Panc1 (cell line): ENCODE results near the gene PRKD3. TPM values are rescaled to one million over a fixed set of nuclear protein-coding genes. Genes with fewer than 3 reads are reported as not detected.

Experiments used
- ATAC-seq: fragments of 200-7000 bp; cut with Tn5 transposase; 2 replicates; pipeline ENCODE4 v1.9.1; 2020; ENCODE audit warnings: mild to moderate bottlenecking, moderate library complexity
- BruUV-seq: library from RNA; stranded (reverse); fragments of 400-500 nt; replicated peaks from 2 replicates; lab custom pipeline; 2021; lab: Mats Ljungman, UMichigan
- CTCF ChIA-PET: fragments of 300-600 bp; sonication (Branson Sonifier 250); formaldehyde crosslinking; loops from one replicate; lab custom pipeline; 2022; ENCODE audit warnings: antibody characterized with exemption; lab: Charles Lee
- POLR2A ChIA-PET: fragments of 300-600 bp; sonication (Branson Sonifier 250); formaldehyde crosslinking; loops from one replicate; lab custom pipeline; 2022; ENCODE audit warnings: antibody characterized with exemption; lab: Charles Lee
- DNase-seq: peaks from one replicate; pipeline ENCODE4 v3.0.0-alpha.2; 2010; ENCODE audit warnings: low read depth, low spot score
- H3K27ac ChIP-seq: 2 replicates; pipeline ENCODE4 v1.5.1; 2011; ENCODE audit warnings: mild to moderate bottlenecking, low read length, inconsistent platforms
- H3K27me3 ChIP-seq: fragments of 200-500 bp; sonication (Bioruptor generic); 2 replicates; pipeline ENCODE4 v1.6.0; 2014; ENCODE audit warnings: low read length, inconsistent platforms; ENCODE audit not compliant: control insufficient read depth, insufficient read depth
- H3K36me3 ChIP-seq: fragments of 200-500 bp; sonication (Bioruptor generic); 2 replicates; pipeline ENCODE4 v1.5.1; 2014; ENCODE audit warnings: inconsistent platforms, mild to moderate bottlenecking, low read length, moderate library complexity; ENCODE audit not compliant: control insufficient read depth, insufficient read depth
- H3K4me1 ChIP-seq: 2 replicates; pipeline ENCODE4 v1.5.1; 2011; ENCODE audit warnings: inconsistent platforms, mild to moderate bottlenecking, low read length, moderate library complexity; ENCODE audit not compliant: control insufficient read depth, insufficient read depth
- H3K4me3 ChIP-seq, 2 experiments: 2 replicates each; pipeline ENCODE4 v1.5.1; 2011 to 2012; ENCODE audit warnings: low read depth in 2 of 2, low read length in 2 of 2, mild to moderate bottlenecking in 2 of 2, inconsistent platforms in 1 of 2, moderate library complexity in 1 of 2
- H3K9me3 ChIP-seq: fragments of 200-500 bp; sonication (Bioruptor generic); 2 replicates; pipeline ENCODE4 v1.5.1; 2014; ENCODE audit warnings: low read depth, mild to moderate bottlenecking, inconsistent platforms, low read length, moderate library complexity; ENCODE audit not compliant: control insufficient read depth, insufficient read depth
- POLR2AphosphoS5 ChIP-seq: IDR thresholded peaks from 2 replicates; pipeline ENCODE4 v1.6.1; 2012; ENCODE audit warnings: mild to moderate bottlenecking, low read depth, low read length, moderate library complexity
- SIN3A ChIP-seq: IDR thresholded peaks from 2 replicates; pipeline ENCODE4 v1.6.1; 2012; ENCODE audit warnings: low read depth, mild to moderate bottlenecking, low read length, moderate library complexity, borderline replicate concordance; ENCODE audit not compliant: insufficient read depth
- TCF7L2 ChIP-seq: IDR thresholded peaks from 2 replicates; pipeline ENCODE4 v1.6.1; 2011; ENCODE audit warnings: mild to moderate bottlenecking, low read depth, low read length, inconsistent platforms
- in situ Hi-C: cut with HindIII; loops from 2 replicates; pipeline ENCODE4 v1.10.0; 2016; ENCODE audit warnings: low sequenced_read_pairs, low pct_unique_long_range_greater_than_20kb
- intact Hi-C: fragments of 100-400 bp; cut with micrococcal nuclease; formaldehyde crosslinking; loops from one replicate; pipeline ENCODE4 v1.10.0; 2022; ENCODE audit not compliant: unreplicated experiment
- total RNA-seq: library from RNA; stranded (reverse); gene quantifications from one replicate; pipeline ENCODE4 v1.2.1, GENCODE V29; 2021; ENCODE audit not compliant: unreplicated experiment
- TF ChIP-seq, protein P1 (sequence below), 2 experiments: IDR thresholded peaks; 2 replicates each; pipeline ENCODE4 v1.6.1; 2011 to 2012; ENCODE audit warnings: low read depth in 2 of 2, control low read depth in 1 of 2, low read length in 1 of 2, mild to moderate bottlenecking in 1 of 2, moderate library complexity in 1 of 2; ENCODE audit not compliant: insufficient read depth in 1 of 2
- TF ChIP-seq, protein P2 (sequence below): fragments of 450-650 bp; IDR thresholded peaks from 2 replicates; pipeline ENCODE4 v1.5.1; 2017; ENCODE audit warnings: mild to moderate bottlenecking

PRKD3 gene
- total RNA-seq, 1 experiment from 2014 or later = 21.8 TPM

DNA sequence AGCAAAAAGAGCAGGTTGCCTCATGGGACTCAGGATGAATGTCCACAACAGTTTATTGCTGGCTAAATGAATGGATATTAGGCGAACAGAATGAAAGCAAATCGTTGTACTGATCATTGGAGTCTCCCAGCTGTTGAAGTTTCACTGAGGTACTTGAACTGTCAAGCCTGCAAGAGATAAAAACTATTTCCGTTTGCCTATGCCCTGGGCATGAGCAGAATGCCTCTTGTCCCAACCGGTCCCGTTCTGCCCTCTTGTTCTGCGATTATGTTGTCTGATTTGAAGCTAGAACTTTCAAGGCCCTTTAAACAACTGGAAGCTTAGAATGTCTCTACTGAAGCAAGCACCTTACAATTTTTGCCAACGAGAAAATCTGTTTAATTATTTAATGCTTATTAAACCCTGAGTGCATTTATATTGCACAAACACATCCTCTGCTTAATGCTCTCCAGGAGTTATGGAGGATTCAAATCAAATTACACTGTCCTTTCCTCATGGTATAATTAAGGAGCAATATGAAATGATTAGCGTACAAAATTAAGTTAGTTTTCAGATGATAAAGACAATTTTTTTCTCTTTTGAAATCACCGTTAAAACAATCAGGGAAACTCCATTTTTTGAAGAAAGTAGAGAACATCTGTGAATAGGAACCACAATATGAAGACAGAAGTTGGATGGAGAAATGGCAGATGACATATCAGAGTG lies 37.5 kb upstream of the PRKD3 start:
- ChIA-PET POLR2A (no interaction called here), CTCF (interaction anchor here (0.6 kb wide), 1 partner anchor 34 kb away, joined by 3 read pairs; no protein-coding TSS in a partner anchor)
- ATAC-seq (no peak), DNase-seq (no peak)
- intact Hi-C loops = no loop called here
- Histone ChIP-seq H3K27ac (no peak overlapping the region), H3K4me1 (no peaks in the 10 kb centered on the region), H3K4me3 (no peak overlapping the region), H3K36me3 (no peaks in the 10 kb centered on the region), H3K27me3 (peaks cover 13% of the 10 kb centered on the region; the same call in 1 of the 2 replicates), H3K9me3 (no peaks in the 10 kb centered on the region)
- TF ChIP-seq POLR2AphosphoS5 = no peak
- TF ChIP-seq, protein P1, sequence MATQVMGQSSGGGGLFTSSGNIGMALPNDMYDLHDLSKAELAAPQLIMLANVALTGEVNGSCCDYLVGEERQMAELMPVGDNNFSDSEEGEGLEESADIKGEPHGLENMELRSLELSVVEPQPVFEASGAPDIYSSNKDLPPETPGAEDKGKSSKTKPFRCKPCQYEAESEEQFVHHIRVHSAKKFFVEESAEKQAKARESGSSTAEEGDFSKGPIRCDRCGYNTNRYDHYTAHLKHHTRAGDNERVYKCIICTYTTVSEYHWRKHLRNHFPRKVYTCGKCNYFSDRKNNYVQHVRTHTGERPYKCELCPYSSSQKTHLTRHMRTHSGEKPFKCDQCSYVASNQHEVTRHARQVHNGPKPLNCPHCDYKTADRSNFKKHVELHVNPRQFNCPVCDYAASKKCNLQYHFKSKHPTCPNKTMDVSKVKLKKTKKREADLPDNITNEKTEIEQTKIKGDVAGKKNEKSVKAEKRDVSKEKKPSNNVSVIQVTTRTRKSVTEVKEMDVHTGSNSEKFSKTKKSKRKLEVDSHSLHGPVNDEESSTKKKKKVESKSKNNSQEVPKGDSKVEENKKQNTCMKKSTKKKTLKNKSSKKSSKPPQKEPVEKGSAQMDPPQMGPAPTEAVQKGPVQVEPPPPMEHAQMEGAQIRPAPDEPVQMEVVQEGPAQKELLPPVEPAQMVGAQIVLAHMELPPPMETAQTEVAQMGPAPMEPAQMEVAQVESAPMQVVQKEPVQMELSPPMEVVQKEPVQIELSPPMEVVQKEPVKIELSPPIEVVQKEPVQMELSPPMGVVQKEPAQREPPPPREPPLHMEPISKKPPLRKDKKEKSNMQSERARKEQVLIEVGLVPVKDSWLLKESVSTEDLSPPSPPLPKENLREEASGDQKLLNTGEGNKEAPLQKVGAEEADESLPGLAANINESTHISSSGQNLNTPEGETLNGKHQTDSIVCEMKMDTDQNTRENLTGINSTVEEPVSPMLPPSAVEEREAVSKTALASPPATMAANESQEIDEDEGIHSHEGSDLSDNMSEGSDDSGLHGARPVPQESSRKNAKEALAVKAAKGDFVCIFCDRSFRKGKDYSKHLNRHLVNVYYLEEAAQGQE (IDR thresholded peaks at IDR 0.05; ENCODE audit: insufficient read depth in 1 of 2, low read depth in 2 of 2, low read length in 1 of 2) = no peak
- TF ChIP-seq SIN3A = no peak
- TF ChIP-seq, protein P2, sequence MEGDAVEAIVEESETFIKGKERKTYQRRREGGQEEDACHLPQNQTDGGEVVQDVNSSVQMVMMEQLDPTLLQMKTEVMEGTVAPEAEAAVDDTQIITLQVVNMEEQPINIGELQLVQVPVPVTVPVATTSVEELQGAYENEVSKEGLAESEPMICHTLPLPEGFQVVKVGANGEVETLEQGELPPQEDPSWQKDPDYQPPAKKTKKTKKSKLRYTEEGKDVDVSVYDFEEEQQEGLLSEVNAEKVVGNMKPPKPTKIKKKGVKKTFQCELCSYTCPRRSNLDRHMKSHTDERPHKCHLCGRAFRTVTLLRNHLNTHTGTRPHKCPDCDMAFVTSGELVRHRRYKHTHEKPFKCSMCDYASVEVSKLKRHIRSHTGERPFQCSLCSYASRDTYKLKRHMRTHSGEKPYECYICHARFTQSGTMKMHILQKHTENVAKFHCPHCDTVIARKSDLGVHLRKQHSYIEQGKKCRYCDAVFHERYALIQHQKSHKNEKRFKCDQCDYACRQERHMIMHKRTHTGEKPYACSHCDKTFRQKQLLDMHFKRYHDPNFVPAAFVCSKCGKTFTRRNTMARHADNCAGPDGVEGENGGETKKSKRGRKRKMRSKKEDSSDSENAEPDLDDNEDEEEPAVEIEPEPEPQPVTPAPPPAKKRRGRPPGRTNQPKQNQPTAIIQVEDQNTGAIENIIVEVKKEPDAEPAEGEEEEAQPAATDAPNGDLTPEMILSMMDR = no peak
- no peak for TF ChIP-seq TCF7L2
- in situ Hi-C loops = no loop called here
- no TSS peak for BruUV-seq

DNA sequence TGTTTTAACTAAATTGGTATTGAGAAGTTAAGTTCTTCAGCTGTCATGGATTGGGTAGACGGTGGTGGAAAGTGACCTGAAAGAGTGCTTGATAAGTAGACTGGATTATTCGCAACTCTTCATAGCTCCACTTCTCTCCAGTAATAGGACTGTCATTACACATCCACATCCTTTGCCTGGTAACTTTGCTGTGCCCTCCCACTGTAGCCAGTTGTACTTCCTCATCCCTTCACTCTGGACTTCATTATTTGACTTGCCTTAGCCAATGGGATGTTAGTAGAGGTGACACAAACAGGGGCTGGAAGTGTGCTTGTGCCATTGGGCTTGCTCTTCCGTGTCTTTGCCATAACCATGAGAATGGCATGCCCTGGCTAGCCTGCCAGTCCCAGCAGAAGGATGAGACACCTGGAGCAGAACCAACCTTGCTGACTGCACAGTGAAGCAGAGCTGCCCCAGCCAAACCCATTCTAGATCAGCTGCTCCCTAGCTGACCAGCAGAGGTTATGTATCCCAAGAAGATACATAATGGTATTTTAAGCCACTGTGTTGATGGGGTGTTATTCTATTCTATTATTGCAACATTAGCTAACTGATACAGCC lies 36.7 kb upstream of the PRKD3 start:
- ATAC-seq (no peak), DNase-seq (no peak)
- CTCF ChIA-PET = interaction anchor here (0.6 kb wide), 1 partner anchor 35 kb away, joined by 3 read pairs; no protein-coding TSS in a partner anchor

More for the DNA sequence above, 36.7 kb upstream of the PRKD3 start:
- Histone ChIP-seq H3K9me3 (no peaks in the 10 kb centered on the region), H3K36me3 (no peaks in the 10 kb centered on the region), H3K4me1 (no peaks in the 10 kb centered on the region), H3K27ac (no peak overlapping the region), H3K27me3 (peaks cover 15% of the 10 kb centered on the region; the same call in 1 of the 2 replicates), H3K4me3 (no peak overlapping the region)
- in situ Hi-C loops = no loop called here
- intact Hi-C loops = no loop called here
- BruUV-seq = no TSS peak
- POLR2A ChIA-PET = no interaction called here
- TF ChIP-seq, protein P1 (IDR thresholded peaks at IDR 0.05; ENCODE audit: insufficient read depth in 1 of 2, low read depth in 2 of 2, low read length in 1 of 2) = no peak
- TF ChIP-seq POLR2AphosphoS5 (no peak), TCF7L2 (no peak), SIN3A (no peak)
- TF ChIP-seq, protein P2 = no peak
